ENCODE results near the gene FZR1. TPM values are rescaled to one million over a fixed set of nuclear protein-coding genes. Genes with fewer than 3 reads are reported as not detected.

The FZR1 gene
- total and polyA plus RNA-seq, 2 experiments from 2014 or later, result 16.1 to 39.2 TPM

DNA sequence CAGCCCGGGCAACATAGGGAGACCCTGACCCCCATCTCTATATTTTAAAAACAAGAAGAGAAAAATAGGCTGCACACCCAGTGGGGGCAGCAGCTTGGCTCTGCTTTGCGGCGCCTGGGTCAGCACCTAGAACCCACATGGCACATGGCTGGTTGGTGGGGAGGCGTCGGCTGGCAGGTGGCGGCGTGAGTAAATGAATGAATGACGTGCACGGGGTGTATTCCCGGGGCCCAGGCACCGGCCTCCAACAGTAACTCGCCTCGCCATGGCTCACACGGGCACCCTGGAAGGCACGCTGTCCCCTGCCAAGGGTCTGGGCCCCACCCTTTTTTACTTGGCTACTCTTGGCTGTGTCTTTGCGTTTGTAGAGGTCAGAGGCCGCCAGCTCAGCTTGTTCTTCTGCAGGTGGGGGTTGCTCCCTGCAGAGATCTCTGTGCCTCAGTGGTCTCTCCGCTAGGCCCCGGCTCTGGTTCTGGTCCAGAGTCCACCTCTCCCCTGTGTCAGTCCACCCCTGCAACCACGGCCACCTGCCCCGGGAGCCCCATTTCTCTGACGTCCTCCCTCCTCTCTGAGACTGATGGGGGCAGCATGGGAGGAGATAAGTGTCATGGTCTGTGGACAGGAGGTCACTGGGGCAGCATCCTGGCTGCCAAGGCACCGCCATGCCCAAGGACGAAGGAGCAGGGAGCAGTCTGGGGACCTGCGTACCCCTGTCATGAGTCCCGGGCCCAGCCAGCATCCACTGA, 5.6 kb downstream of the FZR1 start:
- Mint-ChIP-seq H3K27ac (no peak overlapping the region), H3K27me3 (ENCODE audit: insufficient read depth, low read depth, poor library complexity) (peaks cover 26% of the 10 kb centered on the region), H3K4me1 (peaks cover 22% of the 10 kb centered on the region), H3K4me3 (no peak overlapping the region), H3K36me3 (ENCODE audit: low read depth) (peaks cover 11% of the 10 kb centered on the region; the same call in 2 of the 3 replicates), H3K9me3 (no peaks in the 10 kb centered on the region; the same call in 2 of the 3 replicates)
- H3K36me3 ChIP-seq (ENCODE audit: insufficient read depth), result no peaks in the 10 kb centered on the region
- H3F3A ChIP-seq (replicated peaks; ENCODE audit: low read depth), result no peaks in the 10 kb centered on the region
- H3K27me3 ChIP-seq (ENCODE audit: insufficient read depth), result no peaks in the 10 kb centered on the region
- no peak overlapping the region for H3K4me2 ChIP-seq
- DNase-seq (ENCODE audit: low spot score), result no peak
- H3K27ac ChIP-seq (ENCODE audit: low read depth), result no peak overlapping the region
- TF ChIP-seq STAT1 (IDR thresholded peaks at IDR 0.05; ENCODE audit: unreplicated experiment) (no peak), JUNB (IDR thresholded peaks at IDR 0.05; ENCODE audit: unreplicated experiment) (no peak), CREB1 (CRISPR knock-in tag; IDR thresholded peaks at IDR 0.05; ENCODE audit: low read depth) (no peak), EZH2phosphoT487 (IDR thresholded peaks at IDR 0.05; ENCODE audit: unreplicated experiment) (no peak), EZH2 (IDR thresholded peaks at IDR 0.05; ENCODE audit: low read depth, unreplicated experiment) (no peak), ZNF462 (CRISPR knock-in tag; IDR thresholded peaks at IDR 0.05) (no peak), ZNF331 (CRISPR knock-in tag; IDR thresholded peaks at IDR 0.05; ENCODE audit: low read depth) (no peak), NANOG (IDR thresholded peaks at IDR 0.05; ENCODE audit: borderline replicate concordance) (no peak), POLR2AphosphoS5 (IDR thresholded peaks at IDR 0.05; ENCODE audit: low read depth) (no peak), ZNF114 (CRISPR knock-in tag; IDR thresholded peaks at IDR 0.05) (no peak)
- TF ChIP-seq, protein P1, sequence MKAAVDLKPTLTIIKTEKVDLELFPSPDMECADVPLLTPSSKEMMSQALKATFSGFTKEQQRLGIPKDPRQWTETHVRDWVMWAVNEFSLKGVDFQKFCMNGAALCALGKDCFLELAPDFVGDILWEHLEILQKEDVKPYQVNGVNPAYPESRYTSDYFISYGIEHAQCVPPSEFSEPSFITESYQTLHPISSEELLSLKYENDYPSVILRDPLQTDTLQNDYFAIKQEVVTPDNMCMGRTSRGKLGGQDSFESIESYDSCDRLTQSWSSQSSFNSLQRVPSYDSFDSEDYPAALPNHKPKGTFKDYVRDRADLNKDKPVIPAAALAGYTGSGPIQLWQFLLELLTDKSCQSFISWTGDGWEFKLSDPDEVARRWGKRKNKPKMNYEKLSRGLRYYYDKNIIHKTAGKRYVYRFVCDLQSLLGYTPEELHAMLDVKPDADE (IDR thresholded peaks at IDR 0.05), result no peak
- TF ChIP-seq, protein P2, sequence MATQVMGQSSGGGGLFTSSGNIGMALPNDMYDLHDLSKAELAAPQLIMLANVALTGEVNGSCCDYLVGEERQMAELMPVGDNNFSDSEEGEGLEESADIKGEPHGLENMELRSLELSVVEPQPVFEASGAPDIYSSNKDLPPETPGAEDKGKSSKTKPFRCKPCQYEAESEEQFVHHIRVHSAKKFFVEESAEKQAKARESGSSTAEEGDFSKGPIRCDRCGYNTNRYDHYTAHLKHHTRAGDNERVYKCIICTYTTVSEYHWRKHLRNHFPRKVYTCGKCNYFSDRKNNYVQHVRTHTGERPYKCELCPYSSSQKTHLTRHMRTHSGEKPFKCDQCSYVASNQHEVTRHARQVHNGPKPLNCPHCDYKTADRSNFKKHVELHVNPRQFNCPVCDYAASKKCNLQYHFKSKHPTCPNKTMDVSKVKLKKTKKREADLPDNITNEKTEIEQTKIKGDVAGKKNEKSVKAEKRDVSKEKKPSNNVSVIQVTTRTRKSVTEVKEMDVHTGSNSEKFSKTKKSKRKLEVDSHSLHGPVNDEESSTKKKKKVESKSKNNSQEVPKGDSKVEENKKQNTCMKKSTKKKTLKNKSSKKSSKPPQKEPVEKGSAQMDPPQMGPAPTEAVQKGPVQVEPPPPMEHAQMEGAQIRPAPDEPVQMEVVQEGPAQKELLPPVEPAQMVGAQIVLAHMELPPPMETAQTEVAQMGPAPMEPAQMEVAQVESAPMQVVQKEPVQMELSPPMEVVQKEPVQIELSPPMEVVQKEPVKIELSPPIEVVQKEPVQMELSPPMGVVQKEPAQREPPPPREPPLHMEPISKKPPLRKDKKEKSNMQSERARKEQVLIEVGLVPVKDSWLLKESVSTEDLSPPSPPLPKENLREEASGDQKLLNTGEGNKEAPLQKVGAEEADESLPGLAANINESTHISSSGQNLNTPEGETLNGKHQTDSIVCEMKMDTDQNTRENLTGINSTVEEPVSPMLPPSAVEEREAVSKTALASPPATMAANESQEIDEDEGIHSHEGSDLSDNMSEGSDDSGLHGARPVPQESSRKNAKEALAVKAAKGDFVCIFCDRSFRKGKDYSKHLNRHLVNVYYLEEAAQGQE (IDR thresholded peaks at IDR 0.05; ENCODE audit: unreplicated experiment), result no peak
- TF ChIP-seq, protein P3, sequence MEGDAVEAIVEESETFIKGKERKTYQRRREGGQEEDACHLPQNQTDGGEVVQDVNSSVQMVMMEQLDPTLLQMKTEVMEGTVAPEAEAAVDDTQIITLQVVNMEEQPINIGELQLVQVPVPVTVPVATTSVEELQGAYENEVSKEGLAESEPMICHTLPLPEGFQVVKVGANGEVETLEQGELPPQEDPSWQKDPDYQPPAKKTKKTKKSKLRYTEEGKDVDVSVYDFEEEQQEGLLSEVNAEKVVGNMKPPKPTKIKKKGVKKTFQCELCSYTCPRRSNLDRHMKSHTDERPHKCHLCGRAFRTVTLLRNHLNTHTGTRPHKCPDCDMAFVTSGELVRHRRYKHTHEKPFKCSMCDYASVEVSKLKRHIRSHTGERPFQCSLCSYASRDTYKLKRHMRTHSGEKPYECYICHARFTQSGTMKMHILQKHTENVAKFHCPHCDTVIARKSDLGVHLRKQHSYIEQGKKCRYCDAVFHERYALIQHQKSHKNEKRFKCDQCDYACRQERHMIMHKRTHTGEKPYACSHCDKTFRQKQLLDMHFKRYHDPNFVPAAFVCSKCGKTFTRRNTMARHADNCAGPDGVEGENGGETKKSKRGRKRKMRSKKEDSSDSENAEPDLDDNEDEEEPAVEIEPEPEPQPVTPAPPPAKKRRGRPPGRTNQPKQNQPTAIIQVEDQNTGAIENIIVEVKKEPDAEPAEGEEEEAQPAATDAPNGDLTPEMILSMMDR (conservative IDR thresholded peaks at IDR 0.05; ENCODE audit: low read depth in 2 of 2), result no peak
- H3K9me2 ChIP-seq (ENCODE audit: insufficient read depth), result no peaks in the 10 kb centered on the region
- ATAC-seq, result no peak
- peaks cover 7% of the 10 kb centered on the region; the same call in 1 of the 2 replicates for H4K20me1 ChIP-seq (replicated peaks; ENCODE audit: insufficient read depth)
- H3K4me3 ChIP-seq, result no peak overlapping the region
- H3K4me1 ChIP-seq (ENCODE audit: insufficient read depth), result peaks cover 15% of the 10 kb centered on the region
- no peak overlapping the region for H2AFZ ChIP-seq
- peaks cover 65% of the 10 kb centered on the region for H3K79me2 ChIP-seq (replicated peaks; ENCODE audit: insufficient read depth)
